ENCODE data around the gene TMEM183A.

Gene TMEM183A

GRCh38 chr1:203034422-203035110 is 27.4 kb downstream of the TMEM183A start:
- TF ChIP-seq POLR2AphosphoS5 (IDR thresholded peaks at IDR 0.05; ENCODE audit: low read depth, low read length) (no peak), TAF1 (IDR thresholded peaks at IDR 0.05; ENCODE audit: borderline replicate concordance, insufficient read depth, low read length) (no peak), FOXP2 (optimal IDR thresholded peaks at IDR 0.05; ENCODE audit: borderline replicate concordance, extremely low read depth, extremely low read length, insufficient read depth) (no peak), REST (IDR thresholded peaks at IDR 0.05; ENCODE audit: insufficient read depth in 1 of 2, low read depth in 2 of 2, low read length in 2 of 2) (no peak), SIN3A (IDR thresholded peaks at IDR 0.05; ENCODE audit: borderline replicate concordance, insufficient read depth, low read length) (no peak)

- TF ChIP-seq POLR2AphosphoS5 (IDR thresholded peaks at IDR 0.05; ENCODE audit: low read depth, low read length): no peak
- no peak for TF ChIP-seq SIN3A (IDR thresholded peaks at IDR 0.05; ENCODE audit: borderline replicate concordance, insufficient read depth, low read length)
- TF ChIP-seq TAF1 (IDR thresholded peaks at IDR 0.05; ENCODE audit: borderline replicate concordance, insufficient read depth, low read length): no peak
- no peak for TF ChIP-seq REST (IDR thresholded peaks at IDR 0.05; ENCODE audit: insufficient read depth in 1 of 2, low read depth in 2 of 2, low read length in 2 of 2)
- TF ChIP-seq FOXP2 (optimal IDR thresholded peaks at IDR 0.05; ENCODE audit: borderline replicate concordance, extremely low read depth, extremely low read length, insufficient read depth): no peak
Observed at GRCh38 chr1:203035111-203036000, 28.2 kb downstream of the TMEM183A start.

- TF ChIP-seq POLR2AphosphoS5 (IDR thresholded peaks at IDR 0.05; ENCODE audit: low read depth, low read length): no peak
- TF ChIP-seq FOXP2 (optimal IDR thresholded peaks at IDR 0.05; ENCODE audit: borderline replicate concordance, extremely low read depth, extremely low read length, insufficient read depth): no peak
- TF ChIP-seq TAF1 (IDR thresholded peaks at IDR 0.05; ENCODE audit: borderline replicate concordance, insufficient read depth, low read length): no peak
- TF ChIP-seq REST (IDR thresholded peaks at IDR 0.05; ENCODE audit: insufficient read depth in 1 of 2, low read depth in 2 of 2, low read length in 2 of 2): no peak
- TF ChIP-seq SIN3A (IDR thresholded peaks at IDR 0.05; ENCODE audit: borderline replicate concordance, insufficient read depth, low read length): no peak
Observed at GRCh38 chr1:203036135-203036534, 29.0 kb downstream of the TMEM183A start.

- TF ChIP-seq REST (IDR thresholded peaks at IDR 0.05; ENCODE audit: insufficient read depth in 1 of 2, low read depth in 2 of 2, low read length in 2 of 2) (no peak), POLR2AphosphoS5 (IDR thresholded peaks at IDR 0.05; ENCODE audit: low read depth, low read length) (no peak), SIN3A (IDR thresholded peaks at IDR 0.05; ENCODE audit: borderline replicate concordance, insufficient read depth, low read length) (no peak), TAF1 (IDR thresholded peaks at IDR 0.05; ENCODE audit: borderline replicate concordance, insufficient read depth, low read length) (no peak), FOXP2 (optimal IDR thresholded peaks at IDR 0.05; ENCODE audit: borderline replicate concordance, extremely low read depth, extremely low read length, insufficient read depth) (no peak)
Observed at GRCh38 chr1:203036537-203036936, 29.4 kb downstream of the TMEM183A start.

Data from PFSK-1 (cell line).